HG02884 (cell line): ENCODE data around the gene BRMS1L.

Experiments used
- ATAC-seq: cut with Tn5 transposase; IDR thresholded peaks from one replicate; pipeline ENCODE4 v1.9.1; 2021; ENCODE audit warnings: mild to moderate bottlenecking, moderate library complexity; ENCODE audit not compliant: unreplicated experiment

Gene BRMS1L

GRCh38 chr14:35865611-35866324 is 39.6 kb downstream of the BRMS1L start:
- ATAC-seq = no peak

DNA sequence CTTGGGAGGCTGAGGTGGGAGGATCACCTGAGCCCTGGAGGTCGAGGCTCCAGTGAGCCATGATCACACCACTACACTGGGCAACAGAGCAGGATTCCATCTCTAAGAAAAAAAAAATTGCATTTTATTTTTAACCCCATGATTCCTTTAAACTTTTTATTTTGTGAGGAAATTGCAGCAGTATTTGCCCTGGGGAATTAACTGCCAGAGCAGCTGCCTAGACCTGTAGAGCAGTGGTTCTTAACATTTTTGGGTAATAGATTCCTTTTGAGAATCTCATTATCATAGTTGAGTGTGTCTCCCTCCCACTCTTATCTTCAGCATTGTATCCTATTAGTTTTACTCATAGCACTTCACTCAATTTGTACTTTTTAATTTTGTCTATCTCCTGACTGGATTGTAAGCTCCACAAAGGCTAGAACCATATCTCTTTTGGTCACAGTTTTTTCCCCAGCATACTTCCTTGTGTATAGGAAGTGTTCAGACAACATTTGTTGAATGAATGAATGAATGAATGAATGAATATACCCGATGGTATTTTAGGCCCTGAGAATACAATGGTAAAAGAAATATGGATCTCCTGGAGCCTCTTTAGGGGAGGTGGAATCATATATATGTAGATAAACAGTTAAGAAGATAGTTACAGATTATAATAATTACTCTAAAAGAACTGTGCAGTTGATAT is 40.6 kb downstream of the BRMS1L start:
- no peak for ATAC-seq

DNA sequence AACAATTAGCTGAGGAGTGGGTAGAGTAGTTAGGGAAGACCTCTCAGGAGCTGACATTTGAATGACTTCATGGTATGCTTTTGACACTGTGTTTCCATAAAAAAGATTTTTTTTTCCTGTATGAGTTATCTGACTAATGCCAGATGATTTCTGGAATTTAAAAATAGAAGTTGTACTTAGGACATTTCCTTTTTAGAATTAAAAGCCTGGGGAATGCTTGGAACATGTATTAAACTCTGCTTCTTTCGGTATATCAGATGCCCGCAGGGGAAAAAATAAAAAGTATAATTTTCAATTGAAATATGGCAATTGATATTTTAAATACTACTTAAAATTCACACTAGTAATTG is 41.1 kb downstream of the BRMS1L start:
- no peak for ATAC-seq

GRCh38 chr14:35875296-35875695 is 49.2 kb downstream of the BRMS1L start:
- no peak for ATAC-seq

DNA sequence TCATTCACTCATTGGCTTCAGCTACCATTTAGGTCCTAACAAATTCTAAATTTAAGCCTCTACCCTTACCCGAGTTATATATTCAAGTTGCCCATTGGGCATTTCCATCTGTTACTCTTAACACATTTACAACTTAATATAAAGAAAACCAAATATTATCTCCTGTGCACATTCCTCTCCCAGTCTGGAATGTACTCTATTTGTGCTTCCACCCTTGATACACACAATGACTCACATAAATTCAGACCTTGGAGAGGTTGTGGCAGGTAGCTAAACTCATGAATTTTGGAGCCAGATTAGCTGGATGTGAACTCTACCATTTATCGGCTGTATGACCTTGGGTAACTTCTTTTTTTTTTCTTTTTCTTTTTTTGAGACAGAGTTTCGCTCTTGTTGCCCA is 51.1 kb downstream of the BRMS1L start:
- ATAC-seq = no peak

GRCh38 chr14:35878272-35879150 is 52.4 kb downstream of the BRMS1L start:
- ATAC-seq = no peak

- ATAC-seq = no peak
Observed at GRCh38 chr14:35879151-35879648, 53.1 kb downstream of the BRMS1L start.

DNA sequence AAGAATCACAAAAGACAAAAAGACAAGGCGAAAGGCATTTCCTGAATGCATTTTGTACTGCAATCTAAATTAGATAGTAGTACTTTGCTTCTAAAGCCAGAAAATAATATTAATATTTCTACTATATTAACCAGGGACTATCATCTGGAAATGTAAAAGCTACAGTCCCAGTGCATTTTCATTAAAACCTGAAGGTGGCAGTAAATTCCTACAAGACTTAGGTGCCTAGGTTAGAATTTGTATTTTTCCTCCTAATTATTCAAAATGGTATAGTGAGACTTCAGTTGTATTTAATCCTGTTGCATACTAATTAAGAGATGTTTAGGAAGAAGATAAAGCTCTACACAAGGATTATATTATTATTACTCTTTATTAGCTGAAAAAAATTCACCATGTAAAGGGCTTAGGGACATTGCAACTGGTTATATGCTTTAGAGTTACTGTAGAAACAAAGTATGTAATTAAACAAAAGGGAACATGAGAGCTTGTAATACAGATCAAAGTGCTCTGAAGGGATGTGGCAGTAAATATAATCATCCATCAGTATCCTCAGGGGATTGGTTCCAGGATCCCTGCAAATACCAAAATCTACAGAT is 53.6 kb downstream of the BRMS1L start:
- no peak for ATAC-seq

GRCh38 chr14:35881280-35881679 is 55.1 kb downstream of the BRMS1L start:
- ATAC-seq = no peak

DNA sequence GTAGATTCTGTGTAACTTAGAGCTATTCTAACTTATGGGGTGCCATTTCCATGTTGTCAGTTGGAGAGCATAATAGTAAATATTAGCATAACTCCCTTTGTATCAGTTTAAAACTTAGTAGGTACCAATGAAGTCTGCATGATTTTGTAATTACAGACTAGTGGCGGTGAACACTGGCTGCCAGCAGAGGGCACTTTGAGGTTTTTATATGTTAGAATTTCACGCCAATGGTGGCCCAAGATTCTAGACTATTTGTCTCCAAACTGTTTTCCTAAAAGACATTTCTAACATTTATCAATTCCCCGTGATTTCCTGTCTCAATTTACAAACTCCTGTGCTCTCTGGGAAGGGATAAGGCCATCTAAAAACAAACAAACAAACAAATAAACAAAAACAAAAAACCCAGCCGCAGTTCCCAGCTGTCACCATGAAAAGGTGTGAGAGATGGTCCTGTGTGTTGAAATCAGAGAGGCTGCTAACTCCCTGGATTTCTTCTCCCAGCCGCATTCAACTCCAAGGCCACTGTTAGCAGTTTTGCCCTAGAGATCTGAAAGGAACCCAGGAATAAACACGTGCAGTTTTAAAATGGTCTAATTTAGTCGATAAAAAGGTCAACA is 57.6 kb downstream of the BRMS1L start:
- no peak for ATAC-seq

GRCh38 chr14:35890308-35890707 is 64.2 kb downstream of the BRMS1L start:
- no peak for ATAC-seq

GRCh38 chr14:35895256-35895655 is 69.1 kb downstream of the BRMS1L start:
- no peak for ATAC-seq

- no peak for ATAC-seq
Observed at GRCh38 chr14:35897616-35898111, 71.5 kb downstream of the BRMS1L start.

DNA sequence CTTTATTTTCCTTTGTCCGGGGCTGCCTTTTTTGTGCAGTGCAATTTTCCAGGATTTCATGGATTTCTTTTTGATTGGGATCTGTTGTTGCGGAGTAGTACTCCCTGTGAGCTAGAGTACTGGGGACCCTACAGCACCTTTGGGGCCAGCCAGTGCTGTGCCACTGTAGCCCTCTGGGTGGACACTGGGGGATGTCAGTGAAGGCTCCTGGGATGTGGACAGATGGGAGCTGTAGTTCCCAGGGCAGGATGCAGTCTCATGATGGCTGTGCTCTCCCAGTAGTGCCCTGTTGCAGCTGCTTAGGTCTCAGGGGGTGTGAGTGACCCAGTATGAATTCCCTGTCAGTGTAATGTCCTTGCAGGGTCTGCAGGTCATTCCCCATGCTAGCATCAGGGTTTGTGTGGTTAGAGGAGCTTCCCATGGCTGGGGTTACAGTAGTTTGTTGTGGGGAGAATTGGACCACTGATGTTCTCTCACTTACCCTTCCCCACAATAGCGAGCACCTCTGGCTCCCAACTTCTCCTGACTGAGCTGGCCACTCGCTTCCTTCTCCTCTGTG is 72.2 kb downstream of the BRMS1L start:
- ATAC-seq = no peak

- no peak for ATAC-seq
Observed at GRCh38 chr14:35900741-35901140, 74.6 kb downstream of the BRMS1L start.

DNA sequence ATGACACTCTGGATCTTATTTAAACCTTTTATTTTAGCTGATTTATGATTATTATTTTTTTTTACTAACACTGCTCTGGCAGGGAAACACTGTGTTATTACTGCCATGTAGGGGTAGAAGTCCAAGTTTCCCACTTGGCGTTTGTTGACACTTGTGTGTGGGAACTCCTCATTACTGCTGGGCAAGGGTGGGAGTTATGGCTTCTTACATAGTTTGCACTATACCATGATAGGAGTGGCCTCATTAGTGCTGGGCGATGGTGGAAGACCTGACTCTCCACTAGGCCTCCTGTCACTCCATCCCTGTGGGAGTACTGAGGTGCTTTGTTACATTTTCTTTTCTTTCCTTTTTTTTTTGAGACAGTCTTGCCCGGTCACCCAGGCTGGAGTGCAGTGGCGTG is 83.5 kb downstream of the BRMS1L start:
- no peak for ATAC-seq

DNA sequence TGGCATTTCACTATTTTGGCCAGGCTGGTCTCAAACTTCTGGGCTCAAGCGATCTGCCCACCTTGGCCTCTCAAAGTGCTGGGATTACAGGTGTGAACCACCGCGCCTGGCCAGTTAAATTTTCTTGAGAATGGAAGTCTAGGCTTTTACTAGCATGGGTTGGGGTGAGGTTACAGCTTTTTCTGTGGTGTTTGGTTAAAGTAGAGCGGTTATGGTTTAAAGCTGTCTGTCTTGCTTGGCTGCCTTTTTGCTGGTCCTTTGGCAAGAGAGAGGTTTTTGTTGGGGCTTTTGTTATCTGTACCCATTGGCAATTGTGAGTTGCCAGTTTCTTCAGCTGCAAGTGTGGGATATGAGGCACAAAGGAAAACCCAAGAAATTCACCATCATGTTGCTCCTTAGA is 84.1 kb downstream of the BRMS1L start:
- no peak for ATAC-seq

GRCh38 chr14:35911097-35911496 is 85.0 kb downstream of the BRMS1L start:
- ATAC-seq = no peak

DNA sequence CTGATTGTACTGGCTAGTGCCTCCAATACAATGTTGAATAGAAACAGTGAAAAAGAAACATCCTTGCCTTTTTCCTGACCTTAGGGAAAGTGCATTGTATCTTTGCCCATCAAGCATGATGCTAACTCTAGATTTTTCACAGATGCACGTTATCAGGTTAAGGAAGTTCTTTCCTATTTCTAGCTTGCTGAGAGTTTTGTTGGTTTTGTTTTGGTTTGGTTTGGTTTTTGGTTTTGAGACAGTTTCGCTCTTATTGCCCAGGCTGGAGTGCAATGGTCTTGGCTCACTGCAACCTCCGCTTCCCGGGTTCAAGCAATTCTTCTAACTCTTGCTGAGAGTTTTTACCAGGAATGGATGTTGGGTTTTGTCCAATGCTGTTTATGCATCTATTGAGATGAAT is 89.0 kb downstream of the BRMS1L start:
- no peak for ATAC-seq

- ATAC-seq = no peak
Observed at GRCh38 chr14:35915775-35916174, 89.6 kb downstream of the BRMS1L start.
